Ectodermal cell (in vitro differentiated cells): ENCODE results near the gene SLC6A11.

Experiments used
- H3K27ac ChIP-seq: 2 replicates; pipeline ENCODE4 v1.7.0; 2013; ENCODE audit warnings: mild to moderate bottlenecking, low read depth, low read length; ENCODE audit not compliant: insufficient read depth, poor library complexity, severe bottlenecking
- H3K27me3 ChIP-seq: 2 replicates; pipeline ENCODE4 v1.7.0; 2013; ENCODE audit warnings: mild to moderate bottlenecking, low read length; ENCODE audit not compliant: insufficient read depth, control insufficient read depth, poor library complexity, severe bottlenecking
- H3K36me3 ChIP-seq: one replicate; pipeline ENCODE4 v1.7.0; 2013; ENCODE audit warnings: low read length; ENCODE audit not compliant: control insufficient read depth, insufficient read depth
- H3K4me1 ChIP-seq: one replicate; pipeline ENCODE4 v1.7.0; 2013; ENCODE audit warnings: low read length; ENCODE audit not compliant: control insufficient read depth, insufficient read depth
- H3K4me3 ChIP-seq: 2 replicates; pipeline ENCODE4 v1.7.0; 2013; ENCODE audit warnings: low read depth, low read length, control low read depth; ENCODE audit not compliant: insufficient read depth
- H3K9me3 ChIP-seq: 2 replicates; pipeline ENCODE4 v1.7.0; 2013; ENCODE audit warnings: mild to moderate bottlenecking, low read length, moderate library complexity; ENCODE audit not compliant: control insufficient read depth
- WGBS, 2 experiments: methylation state at CpG; one replicate each; pipeline ENCODE4 v1.1.7; 2013; ENCODE audit warnings: missing lambda C conversion rate in 2 of 2; 5-methylcytosine and 5-hydroxymethylcytosine counted together

SLC6A11 gene

GRCh38 chr3:10984371-10984896, 168.4 kb downstream of the SLC6A11 start:
- no peaks in the 10 kb centered on the region for H3K27me3 ChIP-seq
- no peak overlapping the region for H3K27ac ChIP-seq
- H3K4me1 ChIP-seq = no peaks in the 10 kb centered on the region
- 97 to 100% methylated on average over 1 of the region's 1 CpG for WGBS, 2 experiments
- no peaks in the 10 kb centered on the region for H3K9me3 ChIP-seq
- H3K36me3 ChIP-seq = no peaks in the 10 kb centered on the region
- H3K4me3 ChIP-seq = no peak overlapping the region

- H3K4me3 ChIP-seq = no peak overlapping the region
- H3K27me3 ChIP-seq = no peaks in the 10 kb centered on the region
- H3K36me3 ChIP-seq = no peaks in the 10 kb centered on the region
- H3K4me1 ChIP-seq = no peaks in the 10 kb centered on the region
- no peak overlapping the region for H3K27ac ChIP-seq
- H3K9me3 ChIP-seq = no peaks in the 10 kb centered on the region
- 33 to 46% methylated on average over 1 of the region's 1 CpG for WGBS, 2 experiments
Measured at GRCh38 chr3:10985181-10985580, 169.2 kb downstream of the SLC6A11 start.

GRCh38 chr3:10986592-10986991, 170.6 kb downstream of the SLC6A11 start:
- no peak overlapping the region for H3K4me3 ChIP-seq
- H3K9me3 ChIP-seq = no peaks in the 10 kb centered on the region
- 89 to 93% methylated on average over 5 of the region's 5 CpGs for WGBS, 2 experiments
- H3K27ac ChIP-seq = no peak overlapping the region
- no peaks in the 10 kb centered on the region for H3K36me3 ChIP-seq
- H3K27me3 ChIP-seq = no peaks in the 10 kb centered on the region
- H3K4me1 ChIP-seq = no peaks in the 10 kb centered on the region

- Histone ChIP-seq H3K4me3 (no peak overlapping the region), H3K27ac (no peak overlapping the region)
Measured at GRCh38 chr3:10988001-10988665, 172.1 kb downstream of the SLC6A11 start.

GRCh38 chr3:10988991-10989484, 173.0 kb downstream of the SLC6A11 start:
- 89 to 93% methylated on average over 7 of the region's 7 CpGs for WGBS, 2 experiments
- Histone ChIP-seq H3K36me3 (no peaks in the 10 kb centered on the region), H3K9me3 (no peaks in the 10 kb centered on the region), H3K27me3 (peaks cover 18% of the 10 kb centered on the region), H3K4me3 (no peak overlapping the region), H3K4me1 (no peaks in the 10 kb centered on the region), H3K27ac (no peak overlapping the region)

More at GRCh38 chr3:10988001-10988665, 172.1 kb downstream of the SLC6A11 start:
- Histone ChIP-seq H3K36me3 (no peaks in the 10 kb centered on the region), H3K27me3 (peaks cover 9% of the 10 kb centered on the region), H3K4me1 (no peaks in the 10 kb centered on the region), H3K9me3 (no peaks in the 10 kb centered on the region)
- 80 to 84% methylated on average over 9 of the region's 9 CpGs for WGBS, 2 experiments
